GM23338 (cell line): Measurements from ENCODE around the gene CCDC24. TPM values are rescaled to one million over a fixed set of nuclear protein-coding genes. Genes with fewer than 3 reads are reported as not detected.

Experiments
- ATAC-seq: fragments of 200-7000 bp; cut with Tn5 transposase; 3 replicates; pipeline ENCODE4 v1.9.1; 2020
- DNase-seq: peaks from one replicate; pipeline ENCODE4 v3.0.0-alpha.2; 2015; ENCODE audit warnings: low spot score
- H2AFZ ChIP-seq: fragments of 200-600 bp; sonication (generic); 2 replicates; pipeline ENCODE4 v1.8.0; 2016; ENCODE audit warnings: antibody characterized with exemption, mild to moderate bottlenecking, moderate library complexity
- H3F3A ChIP-seq: fragments of 200-600 bp; sonication (generic); replicated peaks from 2 replicates; pipeline ENCODE4 v1.8.0; 2017; ENCODE audit warnings: antibody characterized with exemption, mixed run types, low read depth
- H3K27ac ChIP-seq: fragments of 200-600 bp; sonication (generic); 2 replicates; pipeline ENCODE4 v1.6.1; 2016; ENCODE audit warnings: low read depth
- H3K27me3 ChIP-seq: fragments of 200-600 bp; sonication (generic); 2 replicates; pipeline ENCODE4 v1.8.0; 2016; ENCODE audit warnings: mild to moderate bottlenecking, mixed run types, moderate library complexity; ENCODE audit not compliant: insufficient read depth
- H3K36me3 ChIP-seq: fragments of 200-600 bp; sonication (generic); 2 replicates; pipeline ENCODE4 v1.8.0; 2016; ENCODE audit warnings: mild to moderate bottlenecking; ENCODE audit not compliant: insufficient read depth
- H3K4me1 ChIP-seq: fragments of 200-600 bp; sonication (generic); 2 replicates; pipeline ENCODE4 v1.8.0; 2016; ENCODE audit warnings: mild to moderate bottlenecking, moderate library complexity; ENCODE audit not compliant: insufficient read depth
- H3K4me2 ChIP-seq: fragments of 200-600 bp; sonication (generic); 2 replicates; pipeline ENCODE4 v1.7.1; 2017; ENCODE audit warnings: mixed run types
- H3K4me3 ChIP-seq: fragments of 200-600 bp; sonication (generic); 2 replicates; pipeline ENCODE4 v1.6.1; 2016; ENCODE audit warnings: mixed run types
- H3K79me2 ChIP-seq: fragments of 200-600 bp; sonication (generic); replicated peaks from 2 replicates; pipeline ENCODE4 v1.8.0; 2017; ENCODE audit warnings: mild to moderate bottlenecking; ENCODE audit not compliant: insufficient read depth
- H3K9me2 ChIP-seq: fragments of 200-600 bp; sonication (generic); 2 replicates; pipeline ENCODE4 v1.8.0; 2017; ENCODE audit not compliant: insufficient read depth
- H4K20me1 ChIP-seq: fragments of 200-600 bp; sonication (generic); replicated peaks from 2 replicates; pipeline ENCODE4 v1.8.0; 2017; ENCODE audit warnings: mild to moderate bottlenecking; ENCODE audit not compliant: insufficient read depth
- H3K27ac Mint-ChIP-seq: 2 replicates; pipeline ENCODE4 v1.8.0; 2020; ENCODE audit warnings: inconsistent platforms, mild to moderate bottlenecking, moderate library complexity, mixed read lengths
- H3K27me3 Mint-ChIP-seq: 3 replicates; pipeline ENCODE4 v1.8.0; 2022; ENCODE audit warnings: low read depth, mild to moderate bottlenecking, moderate library complexity, mixed read lengths, inconsistent platforms; ENCODE audit not compliant: insufficient read depth, poor library complexity
- H3K36me3 Mint-ChIP-seq: 3 replicates; pipeline ENCODE4 v1.8.0; 2021; ENCODE audit warnings: low read depth, mild to moderate bottlenecking, inconsistent platforms, moderate library complexity, mixed read lengths
- H3K4me1 Mint-ChIP-seq: 3 replicates; pipeline ENCODE4 v1.8.0; 2020; ENCODE audit warnings: mild to moderate bottlenecking, inconsistent platforms, mixed read lengths
- H3K4me3 Mint-ChIP-seq: 3 replicates; pipeline ENCODE4 v1.8.0; 2021; ENCODE audit warnings: moderate library complexity, mild to moderate bottlenecking, inconsistent platforms, mixed read lengths
- H3K9me3 Mint-ChIP-seq: 3 replicates; pipeline ENCODE4 v1.8.0; 2020; ENCODE audit warnings: moderate library complexity, mild to moderate bottlenecking, inconsistent platforms, mixed read lengths
- CREB1 ChIP-seq: fragments of 250-450 bp; sonication (Bioruptor Pico); IDR thresholded peaks from 2 replicates; pipeline ENCODE4 v1.5.0; 2020; ENCODE audit warnings: low read depth, mild to moderate bottlenecking, moderate library complexity
- EZH2 ChIP-seq: fragments of 200-600 bp; sonication (generic); IDR thresholded peaks from one replicate; pipeline ENCODE4 v1.8.0; 2017; ENCODE audit warnings: antibody characterized with exemption, mild to moderate bottlenecking, low read depth; ENCODE audit not compliant: unreplicated experiment
- NANOG ChIP-seq: IDR thresholded peaks from 2 replicates; pipeline ENCODE4 v1.6.1; 2016; ENCODE audit warnings: antibody characterized with exemption, borderline replicate concordance
- POLR2AphosphoS5 ChIP-seq: IDR thresholded peaks from 2 replicates; pipeline ENCODE4 v1.6.1; 2016; ENCODE audit warnings: antibody characterized with exemption, low read depth
- STAT1 ChIP-seq: IDR thresholded peaks from one replicate; pipeline ENCODE4 v1.6.1; 2016; ENCODE audit warnings: antibody characterized with exemption; ENCODE audit not compliant: unreplicated experiment
- ZNF114 ChIP-seq: fragments of 250-450 bp; sonication (Bioruptor Pico); IDR thresholded peaks from 2 replicates; pipeline ENCODE4 v1.5.0; 2020; ENCODE audit warnings: mild to moderate bottlenecking, moderate library complexity
- ZNF331 ChIP-seq: fragments of 250-450 bp; sonication (Bioruptor Pico); IDR thresholded peaks from 2 replicates; pipeline ENCODE4 v1.5.0; 2020; ENCODE audit warnings: low read depth, mild to moderate bottlenecking, moderate library complexity
- polyA plus RNA-seq: library from polyadenylated mRNA; unstranded; fragments of >200 nt; fragmentation: Nextera tagmentation; extraction: Ambion mirVana; gene quantifications from 2 replicates; pipeline ENCODE4 v1.2.1, GENCODE V29; 2016
- total RNA-seq: library from RNA; depleted of rRNA; stranded (reverse); fragments of >200 nt; shearing (Covaris generic); gene quantifications from 2 replicates; pipeline ENCODE4 v1.2.3, GENCODE V29; 2014
- TF ChIP-seq, protein P1 (sequence below), 2 experiments: fragments of 200-600 bp in 1 of 2; sonication (generic) in 1 of 2; conservative IDR thresholded peaks; 2 replicates each; pipeline versions ENCODE4 v1.5.1 to v1.6.1; 2016 to 2017; ENCODE audit warnings: antibody characterized with exemption in 2 of 2, low read depth in 2 of 2, mild to moderate bottlenecking in 2 of 2, moderate library complexity in 1 of 2
- TF ChIP-seq, protein P2 (sequence below): IDR thresholded peaks from one replicate; pipeline ENCODE4 v1.6.1; 2018; ENCODE audit warnings: antibody characterized with exemption; ENCODE audit not compliant: unreplicated experiment
- TF ChIP-seq, protein P3 (sequence below): IDR thresholded peaks from 2 replicates; pipeline ENCODE4 v1.6.1; 2016; ENCODE audit warnings: antibody characterized with exemption

The CCDC24 gene
- total and polyA plus RNA-seq, 2 experiments from 2014 or later: 8.3 to 17.2 TPM

DNA sequence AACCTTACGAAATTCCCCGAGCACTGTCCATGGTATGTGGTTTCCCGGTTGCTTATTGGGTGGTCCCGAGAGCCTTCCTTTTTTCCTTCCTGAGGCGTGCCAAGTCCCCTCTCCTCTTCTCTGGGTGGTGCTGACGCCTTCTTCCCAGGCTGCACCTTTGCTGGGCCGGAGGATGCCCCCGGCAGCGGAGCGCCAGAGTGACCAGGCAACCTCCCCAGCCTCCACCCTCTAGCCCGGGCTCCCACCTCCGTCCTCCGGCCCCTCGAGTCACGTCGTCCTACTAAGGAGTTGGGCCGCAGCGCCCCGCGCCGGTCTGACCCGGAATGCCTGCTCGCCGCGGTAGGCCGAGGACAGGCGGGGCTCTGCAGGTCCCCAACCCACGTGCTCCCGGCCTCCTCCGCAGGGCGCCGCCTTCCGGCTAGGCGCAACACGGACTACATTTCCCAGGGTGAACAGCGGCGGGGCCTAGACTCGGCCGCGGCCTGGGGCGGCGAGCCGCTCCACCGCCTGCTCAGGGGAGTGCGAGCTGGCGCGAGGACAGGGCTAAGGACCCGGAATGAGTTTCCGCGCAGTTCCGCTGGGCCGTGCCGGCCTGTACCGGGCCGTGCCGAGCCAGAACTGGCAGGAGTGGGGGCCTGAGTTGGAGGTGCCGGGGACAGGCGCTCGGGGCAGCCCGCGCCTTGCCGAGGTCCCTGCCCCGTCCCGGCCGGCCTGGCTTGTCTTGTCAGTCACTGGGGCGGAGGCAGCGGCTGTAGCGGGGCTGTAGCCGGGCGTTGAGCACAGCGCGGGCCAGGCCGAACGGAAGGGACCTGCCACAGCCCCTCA is 45.0 kb upstream of the CCDC24 start, which contains the start of gene IPO13:
IPO13 (plus strand) TSS at position 715 of the 825 bp plus-strand sequence. CDS start 651 bp downstream, outside the sequence.
- Histone ChIP-seq H3K27me3 (no peaks in the 10 kb centered on the region), H3K79me2 (no peaks in the 10 kb centered on the region; the same call in 1 of the 2 replicates)

More for the DNA sequence above, 45.0 kb upstream of the CCDC24 start, which contains the start of gene IPO13:
- H3K4me3 ChIP-seq: peak within 1 kb of the TSS; percentile 88
- H3K4me2 ChIP-seq: peak within 1 kb of the TSS; percentile 97
- H3F3A ChIP-seq: 0 out of 2 replicates have a peak, but pooled peaks cover 7% of the 10 kb centered on the region
- peak within 1 kb of the TSS; percentile 95 for H2AFZ ChIP-seq
- Mint-ChIP-seq H3K27ac (peak within 1 kb of the TSS; percentile 96), H3K9me3 (no peaks in the 10 kb centered on the region), H3K36me3 (no peaks in the 10 kb centered on the region; the same call in 2 of the 3 replicates), H3K4me3 (peak within 1 kb of the TSS; percentile 88), H3K4me1 (peaks cover 31% of the 10 kb centered on the region), H3K27me3 (peaks cover 7% of the 10 kb centered on the region)
- DNase-seq (peak; percentile 99), ATAC-seq (peak; percentile 89)
- TF ChIP-seq, protein P1, sequence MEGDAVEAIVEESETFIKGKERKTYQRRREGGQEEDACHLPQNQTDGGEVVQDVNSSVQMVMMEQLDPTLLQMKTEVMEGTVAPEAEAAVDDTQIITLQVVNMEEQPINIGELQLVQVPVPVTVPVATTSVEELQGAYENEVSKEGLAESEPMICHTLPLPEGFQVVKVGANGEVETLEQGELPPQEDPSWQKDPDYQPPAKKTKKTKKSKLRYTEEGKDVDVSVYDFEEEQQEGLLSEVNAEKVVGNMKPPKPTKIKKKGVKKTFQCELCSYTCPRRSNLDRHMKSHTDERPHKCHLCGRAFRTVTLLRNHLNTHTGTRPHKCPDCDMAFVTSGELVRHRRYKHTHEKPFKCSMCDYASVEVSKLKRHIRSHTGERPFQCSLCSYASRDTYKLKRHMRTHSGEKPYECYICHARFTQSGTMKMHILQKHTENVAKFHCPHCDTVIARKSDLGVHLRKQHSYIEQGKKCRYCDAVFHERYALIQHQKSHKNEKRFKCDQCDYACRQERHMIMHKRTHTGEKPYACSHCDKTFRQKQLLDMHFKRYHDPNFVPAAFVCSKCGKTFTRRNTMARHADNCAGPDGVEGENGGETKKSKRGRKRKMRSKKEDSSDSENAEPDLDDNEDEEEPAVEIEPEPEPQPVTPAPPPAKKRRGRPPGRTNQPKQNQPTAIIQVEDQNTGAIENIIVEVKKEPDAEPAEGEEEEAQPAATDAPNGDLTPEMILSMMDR (conservative IDR thresholded peaks at IDR 0.05; ENCODE audit: low read depth in 2 of 2): peak; percentile 61 to 84
- TF ChIP-seq ZNF114 (CRISPR knock-in tag) (no peak), STAT1 (no peak), NANOG (no peak), ZNF331 (no peak), EZH2 (no peak), CREB1 (no peak; the same call in 1 of the 2 replicates), POLR2AphosphoS5 (peak; percentile 85)
- TF ChIP-seq, protein P2, sequence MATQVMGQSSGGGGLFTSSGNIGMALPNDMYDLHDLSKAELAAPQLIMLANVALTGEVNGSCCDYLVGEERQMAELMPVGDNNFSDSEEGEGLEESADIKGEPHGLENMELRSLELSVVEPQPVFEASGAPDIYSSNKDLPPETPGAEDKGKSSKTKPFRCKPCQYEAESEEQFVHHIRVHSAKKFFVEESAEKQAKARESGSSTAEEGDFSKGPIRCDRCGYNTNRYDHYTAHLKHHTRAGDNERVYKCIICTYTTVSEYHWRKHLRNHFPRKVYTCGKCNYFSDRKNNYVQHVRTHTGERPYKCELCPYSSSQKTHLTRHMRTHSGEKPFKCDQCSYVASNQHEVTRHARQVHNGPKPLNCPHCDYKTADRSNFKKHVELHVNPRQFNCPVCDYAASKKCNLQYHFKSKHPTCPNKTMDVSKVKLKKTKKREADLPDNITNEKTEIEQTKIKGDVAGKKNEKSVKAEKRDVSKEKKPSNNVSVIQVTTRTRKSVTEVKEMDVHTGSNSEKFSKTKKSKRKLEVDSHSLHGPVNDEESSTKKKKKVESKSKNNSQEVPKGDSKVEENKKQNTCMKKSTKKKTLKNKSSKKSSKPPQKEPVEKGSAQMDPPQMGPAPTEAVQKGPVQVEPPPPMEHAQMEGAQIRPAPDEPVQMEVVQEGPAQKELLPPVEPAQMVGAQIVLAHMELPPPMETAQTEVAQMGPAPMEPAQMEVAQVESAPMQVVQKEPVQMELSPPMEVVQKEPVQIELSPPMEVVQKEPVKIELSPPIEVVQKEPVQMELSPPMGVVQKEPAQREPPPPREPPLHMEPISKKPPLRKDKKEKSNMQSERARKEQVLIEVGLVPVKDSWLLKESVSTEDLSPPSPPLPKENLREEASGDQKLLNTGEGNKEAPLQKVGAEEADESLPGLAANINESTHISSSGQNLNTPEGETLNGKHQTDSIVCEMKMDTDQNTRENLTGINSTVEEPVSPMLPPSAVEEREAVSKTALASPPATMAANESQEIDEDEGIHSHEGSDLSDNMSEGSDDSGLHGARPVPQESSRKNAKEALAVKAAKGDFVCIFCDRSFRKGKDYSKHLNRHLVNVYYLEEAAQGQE: peak; percentile 81
- TF ChIP-seq, protein P3, sequence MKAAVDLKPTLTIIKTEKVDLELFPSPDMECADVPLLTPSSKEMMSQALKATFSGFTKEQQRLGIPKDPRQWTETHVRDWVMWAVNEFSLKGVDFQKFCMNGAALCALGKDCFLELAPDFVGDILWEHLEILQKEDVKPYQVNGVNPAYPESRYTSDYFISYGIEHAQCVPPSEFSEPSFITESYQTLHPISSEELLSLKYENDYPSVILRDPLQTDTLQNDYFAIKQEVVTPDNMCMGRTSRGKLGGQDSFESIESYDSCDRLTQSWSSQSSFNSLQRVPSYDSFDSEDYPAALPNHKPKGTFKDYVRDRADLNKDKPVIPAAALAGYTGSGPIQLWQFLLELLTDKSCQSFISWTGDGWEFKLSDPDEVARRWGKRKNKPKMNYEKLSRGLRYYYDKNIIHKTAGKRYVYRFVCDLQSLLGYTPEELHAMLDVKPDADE: peak; percentile 91
- no peaks in the 10 kb centered on the region; the same call in 1 of the 2 replicates for H4K20me1 ChIP-seq
- no peaks in the 10 kb centered on the region for H3K9me2 ChIP-seq
- H3K36me3 ChIP-seq: no peaks in the 10 kb centered on the region
- peaks cover 5% of the 10 kb centered on the region for H3K4me1 ChIP-seq
- peak within 1 kb of the TSS; percentile 98 for H3K27ac ChIP-seq
